Endothelial cell of umbilical vein (primary cell): Measurements from ENCODE around the gene DAP. TPM values are rescaled to one million over a fixed set of nuclear protein-coding genes. Genes with fewer than 3 reads are reported as not detected.

Experiments
- BruUV-seq: library from RNA; stranded (reverse); fragments of 400-500 nt; replicated peaks from 2 replicates; lab custom pipeline; 2021; lab: Mats Ljungman, UMichigan
- CTCF ChIA-PET: fragments of 300-600, 350-600 bp; sonication (Branson Sonifier 250); formaldehyde crosslinking; loops from one replicate; lab custom pipeline; 2021; ENCODE audit warnings: antibody characterized with exemption, inconsistent platforms; lab: Charles Lee
- POLR2A ChIA-PET: fragments of 300-600, 350-600 bp; sonication (Branson Sonifier 250); formaldehyde crosslinking; loops from one replicate; lab custom pipeline; 2021; ENCODE audit warnings: antibody characterized with exemption, inconsistent platforms; lab: Charles Lee
- DNase-seq: peaks from one replicate; pipeline ENCODE4 v3.0.0-alpha.2; 2011; ENCODE audit warnings: low read depth, low spot score
- FAIRE-seq: peaks from 2 replicates; lab custom pipeline; 2011; peaks lifted over from hg19 to GRCh38; lab: Jason Lieb, UNC
- H2AFZ ChIP-seq: 2 replicates; pipeline ENCODE4 v1.6.0; 2012; ENCODE audit warnings: low read depth, low read length, control low read depth, inconsistent platforms
- H3K27ac ChIP-seq: 2 replicates; pipeline ENCODE4 v1.5.1; 2011; ENCODE audit warnings: low read depth, mild to moderate bottlenecking, control low read depth, low read length, moderate library complexity; ENCODE audit not compliant: insufficient read depth
- H3K27me3 ChIP-seq, 2 experiments: 2 replicates each; pipeline versions ENCODE4 v1.6.0 to v1.6.1; 2011; ENCODE audit warnings: low read length in 2 of 2, mixed read lengths in 1 of 2; ENCODE audit not compliant: control insufficient read depth in 2 of 2, insufficient read depth in 2 of 2
- H3K36me3 ChIP-seq, 2 experiments: 2 replicates in 1 of 2; 3 replicates in 1 of 2; pipeline ENCODE4 v1.5.1; 2011; ENCODE audit warnings: low read length in 2 of 2, mild to moderate bottlenecking in 1 of 2, moderate library complexity in 1 of 2; ENCODE audit not compliant: control insufficient read depth in 2 of 2, insufficient read depth in 2 of 2; ENCODE audit errors: extremely low read depth in 1 of 2
- H3K4me1 ChIP-seq: 3 replicates; pipeline ENCODE4 v1.5.1; 2011; ENCODE audit warnings: mild to moderate bottlenecking, low read length; ENCODE audit not compliant: control insufficient read depth, insufficient read depth; ENCODE audit errors: extremely low read depth
- H3K4me2 ChIP-seq: 2 replicates; pipeline ENCODE4 v1.6.1; 2011; ENCODE audit warnings: low read length, control low read depth, mixed read lengths; ENCODE audit not compliant: insufficient read depth
- H3K4me3 ChIP-seq, 3 experiments: fragments of 200-600 bp in 1 of 3; sonication (generic), shearing (Covaris generic) in 1 of 3; replicated peaks in 1 of 3; 2 replicates each; pipeline ENCODE4 v1.5.1; 2011 to 2016; ENCODE audit warnings: control low read depth in 3 of 3, low read length in 3 of 3, mild to moderate bottlenecking in 2 of 3, inconsistent platforms in 1 of 3, low read depth in 1 of 3, moderate library complexity in 1 of 3; ENCODE audit not compliant: insufficient read depth in 1 of 3
- H3K79me2 ChIP-seq: 2 replicates; pipeline ENCODE4 v1.6.0; 2012; ENCODE audit warnings: low read length, inconsistent platforms; ENCODE audit not compliant: control insufficient read depth, insufficient read depth
- H3K9ac ChIP-seq: replicated peaks from 2 replicates; pipeline ENCODE3; 2011; ENCODE audit warnings: low read length, control low read depth; ENCODE audit not compliant: insufficient read depth; ENCODE audit errors: extremely low read depth
- H3K9me1 ChIP-seq: replicated peaks from 3 replicates; pipeline ENCODE4 v1.6.0; 2011; ENCODE audit warnings: mild to moderate bottlenecking, low read length; ENCODE audit not compliant: control insufficient read depth, insufficient read depth; ENCODE audit errors: extremely low read depth
- H3K9me3 ChIP-seq: replicated peaks from 2 replicates; pipeline ENCODE4 v1.5.1; 2012; ENCODE audit warnings: low read length, inconsistent platforms; ENCODE audit not compliant: control insufficient read depth, insufficient read depth
- H4K20me1 ChIP-seq: replicated peaks from 2 replicates; pipeline ENCODE3; 2011; ENCODE audit warnings: mild to moderate bottlenecking, low read length; ENCODE audit not compliant: control insufficient read depth, insufficient read depth; ENCODE audit errors: extremely low read depth
- EZH2 ChIP-seq: IDR thresholded peaks from 2 replicates; pipeline ENCODE4 v1.6.1; 2012; ENCODE audit warnings: borderline replicate concordance, low read depth, mild to moderate bottlenecking, moderate library complexity, low read length, inconsistent platforms; ENCODE audit not compliant: severe bottlenecking
- FOS ChIP-seq: IDR thresholded peaks from 2 replicates; pipeline ENCODE4 v1.6.1; 2011; ENCODE audit warnings: mild to moderate bottlenecking, low read length, moderate library complexity, borderline replicate concordance; ENCODE audit not compliant: insufficient read depth
- GATA2 ChIP-seq: IDR thresholded peaks from 2 replicates; pipeline ENCODE4 v1.7.0; 2011; ENCODE audit warnings: low read depth, mild to moderate bottlenecking, moderate library complexity, mixed read lengths, low read length; ENCODE audit not compliant: insufficient read length, insufficient read depth
- JUN ChIP-seq: IDR thresholded peaks from 2 replicates; pipeline ENCODE4 v1.6.1; 2011; ENCODE audit warnings: borderline replicate concordance, low read depth; ENCODE audit not compliant: insufficient read length, insufficient read depth
- MYC ChIP-seq: IDR thresholded peaks from one replicate; pipeline ENCODE4 v1.6.1; 2011; ENCODE audit warnings: mild to moderate bottlenecking, low read depth, low read length
- POLR2A ChIP-seq: IDR thresholded peaks from 2 replicates; pipeline ENCODE4 v1.6.1; 2012; ENCODE audit warnings: low read depth, mild to moderate bottlenecking, control low read depth, low read length
- POLR2AphosphoS5 ChIP-seq: IDR thresholded peaks from 2 replicates; pipeline ENCODE4 v1.6.1; 2012; ENCODE audit warnings: low read depth, mild to moderate bottlenecking, control low read depth, low read length, moderate library complexity; ENCODE audit not compliant: insufficient read depth
- dilution Hi-C: fragments of 300-500 bp; cut with MboI; formaldehyde crosslinking; loops from one replicate; pipeline ENCODE4 v1.15.0; 2019; ENCODE audit warnings: low sequenced_read_pairs; ENCODE audit not compliant: extremely low pct_ligation_motif_present
- intact Hi-C: fragments of 100-400 bp; cut with micrococcal nuclease; formaldehyde crosslinking; loops from one replicate; pipeline ENCODE4 v1.10.0; 2022
- polyA plus RNA-seq, 4 experiments: library from polyadenylated mRNA; depleted of rRNA in 3 of 4; stranded (reverse) in 3 of 4; unstranded in 1 of 4; fragments of >200 nt; gene quantifications; 2 replicates each; pipeline versions ENCODE4 v1.2.1 to v1.2.3, GENCODE V29; 2011 to 2012; ENCODE audit warnings: missing spikeins in 1 of 4
- total RNA-seq: library from RNA; stranded (reverse); gene quantifications from 2 replicates; pipeline ENCODE4 v1.2.3, GENCODE V29; 2021
- TF ChIP-seq, protein P1 (sequence below): IDR thresholded peaks from 2 replicates; pipeline ENCODE4 v1.6.1; 2011; ENCODE audit not compliant: insufficient read depth, insufficient read length
- TF ChIP-seq, protein P2 (sequence below), 2 donors: IDR thresholded peaks; 1 replicate in 1 of 2; 2 replicates in 1 of 2; pipeline ENCODE4 v1.5.1; 2011; ENCODE audit warnings: low read length in 2 of 2, mild to moderate bottlenecking in 2 of 2, moderate library complexity in 2 of 2, control low read depth in 1 of 2, inconsistent platforms in 1 of 2, low read depth in 1 of 2; ENCODE audit not compliant: insufficient read depth in 1 of 2; ENCODE audit errors: extremely low read depth in 1 of 2

Gene DAP
- total and polyA plus RNA-seq, 2 donors (not counting 3 experiments of a cell fraction or from before 2014, with no cell fraction given), result 79.8 to 188 TPM

DNA sequence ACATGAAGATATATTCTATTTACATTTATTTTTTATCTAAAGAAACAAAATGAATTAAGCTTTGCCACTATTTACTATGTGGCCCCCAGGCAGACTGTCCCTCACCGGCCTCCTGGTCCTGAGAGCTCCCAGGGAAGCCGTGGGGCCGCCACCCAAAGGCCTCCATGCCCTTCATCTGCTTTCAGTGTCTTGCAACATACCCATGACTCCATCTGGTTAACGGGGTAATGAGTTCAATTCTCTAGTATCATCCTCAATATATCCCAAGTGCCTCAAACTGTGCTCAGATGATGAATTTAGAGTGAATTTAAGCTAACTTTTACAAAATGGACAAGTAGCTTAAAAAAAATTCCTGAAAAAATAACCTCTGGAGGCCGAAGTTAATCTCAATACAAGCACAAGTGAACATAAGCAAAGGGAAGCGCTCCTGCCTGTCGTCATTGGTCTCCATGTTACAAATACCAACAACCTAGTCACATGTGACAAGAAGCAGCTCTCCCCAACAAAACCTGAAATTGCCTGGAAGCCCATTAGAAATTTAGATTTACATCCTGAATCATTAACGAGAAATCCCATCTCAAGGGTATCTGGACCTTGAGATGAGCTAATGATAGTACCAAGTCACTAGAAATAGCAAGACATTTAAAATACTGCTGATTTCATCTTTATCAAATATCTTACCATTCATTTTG, 26.1 kb downstream of the DAP start:
- dilution Hi-C loops, result no loop called here
- peaks cover 0 to 12% of the 10 kb centered on the region in 2 experiments for H3K36me3 ChIP-seq

More for the DNA sequence above, 26.1 kb downstream of the DAP start:
- Histone ChIP-seq H3K9me3 (no peaks in the 10 kb centered on the region), H3K79me2 (peaks cover 67% of the 10 kb centered on the region), H4K20me1 (no peaks in the 10 kb centered on the region), H3K27ac (peak overlapping the region; percentile 59), H3K9me1 (no peaks in the 10 kb centered on the region), H3K27me3 (no peaks in the 10 kb centered on the region), H3K4me3 (no peak overlapping the region), H3K9ac (peak overlapping the region; percentile 29), H3K4me2 (peak overlapping the region; percentile 52), H2AFZ (no peak overlapping the region), H3K4me1 (peaks cover 29% of the 10 kb centered on the region)
- TF ChIP-seq JUN, result no peak
- TF ChIP-seq EZH2, result no peak
- TF ChIP-seq, protein P1, sequence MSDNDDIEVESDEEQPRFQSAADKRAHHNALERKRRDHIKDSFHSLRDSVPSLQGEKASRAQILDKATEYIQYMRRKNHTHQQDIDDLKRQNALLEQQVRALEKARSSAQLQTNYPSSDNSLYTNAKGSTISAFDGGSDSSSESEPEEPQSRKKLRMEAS, result no peak
- TF ChIP-seq POLR2A, result no peak
- TF ChIP-seq, protein P2, sequence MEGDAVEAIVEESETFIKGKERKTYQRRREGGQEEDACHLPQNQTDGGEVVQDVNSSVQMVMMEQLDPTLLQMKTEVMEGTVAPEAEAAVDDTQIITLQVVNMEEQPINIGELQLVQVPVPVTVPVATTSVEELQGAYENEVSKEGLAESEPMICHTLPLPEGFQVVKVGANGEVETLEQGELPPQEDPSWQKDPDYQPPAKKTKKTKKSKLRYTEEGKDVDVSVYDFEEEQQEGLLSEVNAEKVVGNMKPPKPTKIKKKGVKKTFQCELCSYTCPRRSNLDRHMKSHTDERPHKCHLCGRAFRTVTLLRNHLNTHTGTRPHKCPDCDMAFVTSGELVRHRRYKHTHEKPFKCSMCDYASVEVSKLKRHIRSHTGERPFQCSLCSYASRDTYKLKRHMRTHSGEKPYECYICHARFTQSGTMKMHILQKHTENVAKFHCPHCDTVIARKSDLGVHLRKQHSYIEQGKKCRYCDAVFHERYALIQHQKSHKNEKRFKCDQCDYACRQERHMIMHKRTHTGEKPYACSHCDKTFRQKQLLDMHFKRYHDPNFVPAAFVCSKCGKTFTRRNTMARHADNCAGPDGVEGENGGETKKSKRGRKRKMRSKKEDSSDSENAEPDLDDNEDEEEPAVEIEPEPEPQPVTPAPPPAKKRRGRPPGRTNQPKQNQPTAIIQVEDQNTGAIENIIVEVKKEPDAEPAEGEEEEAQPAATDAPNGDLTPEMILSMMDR (IDR thresholded peaks at IDR 0.05; ENCODE audit: extremely low read depth in 1 of 2, insufficient read depth in 1 of 2, low read depth in 1 of 2, low read length in 2 of 2), result no peak
- no peak for TF ChIP-seq GATA2
- no peak for TF ChIP-seq POLR2AphosphoS5
- no peak for TF ChIP-seq MYC
- no peak for TF ChIP-seq FOS
- ChIA-PET POLR2A (interaction anchor here (1.5 kb wide), 1 partner anchor 10 kb away, joined by 4 read pairs; no protein-coding TSS in a partner anchor), CTCF (interaction anchor here (0.8 to 2.1 kb wide), 6 partner anchors 10 to 40 kb away, joined by 3 to 14 read pairs (median 5); no protein-coding TSS in a partner anchor)
- intact Hi-C loops, result loop anchor here (1.0 kb wide), 2 partner anchors 10 to 25 kb away; no protein-coding TSS in a partner anchor
- BruUV-seq, result no TSS peak
- DNase-seq, result no peak
- FAIRE-seq, result no peak
